GM12875 (cell line): ENCODE results near the gene GRK5.

ENCODE experiments used
- H3K4me3 ChIP-seq: one replicate; pipeline ENCODE4 v1.5.1; 2011; ENCODE audit warnings: low read depth, low read length, control low read depth
- TF ChIP-seq, protein P1 (sequence below): IDR thresholded peaks from 2 replicates; pipeline ENCODE4 v1.5.1; 2011; ENCODE audit warnings: low read depth, mild to moderate bottlenecking, control low read depth, inconsistent platforms, low read length, moderate library complexity, borderline replicate concordance; ENCODE audit not compliant: insufficient read depth

GRK5 gene

DNA sequence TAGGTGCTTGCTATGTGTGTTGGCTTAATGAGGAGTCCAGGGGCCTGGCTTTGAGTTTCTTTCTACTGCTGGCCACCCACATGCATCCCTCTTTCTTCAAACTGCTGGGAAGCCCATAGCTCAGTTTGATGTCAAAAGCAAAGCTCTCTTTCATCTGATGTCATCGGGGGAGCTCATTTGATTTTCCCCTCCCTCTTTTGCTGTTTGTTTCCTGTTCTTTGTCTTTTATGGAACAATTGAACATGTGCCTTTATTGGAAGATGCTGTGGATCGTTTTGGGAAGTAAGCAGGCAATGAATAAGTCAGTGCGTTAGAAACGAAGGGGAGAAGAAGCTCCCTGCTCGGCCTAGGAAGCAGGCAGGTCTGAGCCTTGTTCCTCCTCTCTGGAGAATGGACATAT is 140.7 kb downstream of the GRK5 start:
- H3K4me3 ChIP-seq = no peak overlapping the region
- TF ChIP-seq, protein P1, sequence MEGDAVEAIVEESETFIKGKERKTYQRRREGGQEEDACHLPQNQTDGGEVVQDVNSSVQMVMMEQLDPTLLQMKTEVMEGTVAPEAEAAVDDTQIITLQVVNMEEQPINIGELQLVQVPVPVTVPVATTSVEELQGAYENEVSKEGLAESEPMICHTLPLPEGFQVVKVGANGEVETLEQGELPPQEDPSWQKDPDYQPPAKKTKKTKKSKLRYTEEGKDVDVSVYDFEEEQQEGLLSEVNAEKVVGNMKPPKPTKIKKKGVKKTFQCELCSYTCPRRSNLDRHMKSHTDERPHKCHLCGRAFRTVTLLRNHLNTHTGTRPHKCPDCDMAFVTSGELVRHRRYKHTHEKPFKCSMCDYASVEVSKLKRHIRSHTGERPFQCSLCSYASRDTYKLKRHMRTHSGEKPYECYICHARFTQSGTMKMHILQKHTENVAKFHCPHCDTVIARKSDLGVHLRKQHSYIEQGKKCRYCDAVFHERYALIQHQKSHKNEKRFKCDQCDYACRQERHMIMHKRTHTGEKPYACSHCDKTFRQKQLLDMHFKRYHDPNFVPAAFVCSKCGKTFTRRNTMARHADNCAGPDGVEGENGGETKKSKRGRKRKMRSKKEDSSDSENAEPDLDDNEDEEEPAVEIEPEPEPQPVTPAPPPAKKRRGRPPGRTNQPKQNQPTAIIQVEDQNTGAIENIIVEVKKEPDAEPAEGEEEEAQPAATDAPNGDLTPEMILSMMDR = no peak

DNA sequence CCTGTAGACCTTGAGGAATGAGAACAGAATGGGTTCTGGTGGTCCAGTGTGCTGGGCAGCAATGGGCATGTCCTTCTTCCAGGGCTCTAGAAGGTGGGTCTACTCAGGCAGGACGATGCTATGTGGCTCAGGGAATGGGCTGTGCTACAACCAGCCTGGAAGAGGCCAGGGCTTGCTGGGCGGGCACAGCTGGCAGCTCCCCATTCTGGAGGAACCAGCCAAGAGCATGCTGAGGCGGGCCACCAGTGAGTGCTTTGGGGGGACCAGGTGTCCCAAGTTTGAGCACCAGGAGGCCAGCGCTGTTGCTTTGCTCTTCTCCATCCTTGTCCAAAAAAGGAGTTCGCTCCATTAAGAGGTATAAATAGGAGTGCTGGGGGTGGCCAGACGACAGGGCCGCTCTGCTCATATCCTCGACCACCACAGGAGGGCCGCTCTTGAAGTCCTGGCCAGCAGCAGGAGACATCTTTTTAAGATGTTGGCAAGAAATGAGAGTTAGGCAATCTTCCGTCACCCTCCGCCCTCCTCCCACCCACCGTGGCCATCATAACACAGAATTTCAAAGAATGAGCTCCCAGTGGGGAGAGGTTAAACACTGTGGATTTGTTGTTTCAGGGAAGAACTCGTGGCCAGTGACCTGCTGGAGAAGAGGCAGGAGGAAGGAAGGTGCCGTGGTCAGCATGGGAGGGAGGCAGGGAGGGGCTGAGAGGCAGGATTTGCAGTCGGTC is 141.3 kb downstream of the GRK5 start:
- no peak overlapping the region for H3K4me3 ChIP-seq
- TF ChIP-seq, protein P1 = no peak

GRCh38 chr10:119349341-119349740 is 142.0 kb downstream of the GRK5 start:
- TF ChIP-seq, protein P1 = no peak
- no peak overlapping the region for H3K4me3 ChIP-seq

DNA sequence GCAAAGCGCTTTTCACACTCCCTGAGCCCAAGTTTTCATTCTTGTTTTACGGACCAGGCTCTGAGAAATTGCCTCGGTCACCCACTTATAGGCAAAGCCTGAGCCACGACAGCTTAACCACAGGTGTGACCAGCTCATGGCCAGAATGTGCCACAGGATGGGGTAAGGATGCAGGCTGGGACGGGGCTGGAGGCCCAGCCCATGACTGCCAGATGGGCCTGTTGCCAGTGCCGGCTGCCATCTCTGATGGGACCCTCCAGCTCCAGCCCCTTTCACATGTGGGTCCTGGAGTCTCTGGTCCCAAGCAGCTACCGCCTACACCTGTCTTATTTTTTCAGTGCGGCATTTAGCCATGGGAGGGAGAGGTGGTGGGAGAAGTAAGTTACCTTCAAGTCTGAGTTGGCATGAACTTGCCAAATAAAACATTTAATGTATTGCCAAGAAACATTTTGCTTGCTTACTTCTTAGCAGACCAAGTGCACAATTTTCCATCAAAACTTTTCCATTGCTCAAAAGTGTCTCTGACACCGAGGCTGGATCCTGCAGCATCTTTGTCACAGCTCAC is 142.6 kb downstream of the GRK5 start:
- no peak overlapping the region for H3K4me3 ChIP-seq
- TF ChIP-seq, protein P1 = no peak

GRCh38 chr10:119350502-119351097 is 143.2 kb downstream of the GRK5 start:
- H3K4me3 ChIP-seq = no peak overlapping the region
- TF ChIP-seq, protein P1 = no peak

DNA sequence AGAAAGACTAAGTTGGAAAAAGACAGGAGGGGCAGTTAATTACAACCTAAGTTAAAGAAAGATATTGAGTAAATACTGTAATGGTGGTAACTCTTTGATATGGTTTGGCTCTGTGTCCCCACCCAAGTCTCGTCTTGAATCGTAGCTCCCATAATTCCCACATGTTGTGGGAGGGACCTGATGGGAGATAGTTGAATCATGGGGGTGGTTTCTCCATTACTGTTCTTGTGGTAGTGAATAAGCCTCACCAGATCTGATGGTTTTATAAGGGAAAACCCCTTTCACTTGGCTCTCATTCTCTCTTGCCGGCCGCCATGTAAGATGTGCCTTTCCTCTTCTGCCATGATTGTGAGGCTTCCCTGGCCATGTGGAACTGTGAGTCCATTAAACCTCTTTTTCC is 143.8 kb downstream of the GRK5 start:
- no peak overlapping the region for H3K4me3 ChIP-seq
- TF ChIP-seq, protein P1 = no peak

DNA sequence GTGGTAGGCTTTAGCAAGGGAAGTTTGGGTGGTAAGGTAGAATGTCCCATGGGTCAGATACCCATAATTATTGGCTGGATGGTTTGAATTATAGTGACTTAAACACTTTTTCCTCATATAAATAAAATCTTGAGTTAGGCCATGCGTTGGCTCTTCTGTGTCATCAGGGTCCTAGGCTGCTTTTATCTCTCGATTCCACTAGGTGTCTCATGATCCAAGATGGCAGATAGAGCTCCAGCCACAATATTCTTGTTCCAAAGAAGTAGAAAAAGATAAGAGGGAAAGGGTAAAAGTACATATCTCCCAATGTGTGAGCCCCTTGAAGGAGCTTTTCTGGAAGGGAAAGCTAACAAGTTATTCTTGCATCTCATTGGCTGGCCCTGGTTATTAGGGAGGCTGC is 144.7 kb downstream of the GRK5 start:
- no peak overlapping the region for H3K4me3 ChIP-seq
- TF ChIP-seq, protein P1 = no peak
